ENCODE measurements around the gene MAP4K1.
"Not testable (repeated sequence)": the region's sequence is repeated elsewhere in the genome, so short reads cannot be mapped to it uniquely, and the experiment has no call there.

DNA sequence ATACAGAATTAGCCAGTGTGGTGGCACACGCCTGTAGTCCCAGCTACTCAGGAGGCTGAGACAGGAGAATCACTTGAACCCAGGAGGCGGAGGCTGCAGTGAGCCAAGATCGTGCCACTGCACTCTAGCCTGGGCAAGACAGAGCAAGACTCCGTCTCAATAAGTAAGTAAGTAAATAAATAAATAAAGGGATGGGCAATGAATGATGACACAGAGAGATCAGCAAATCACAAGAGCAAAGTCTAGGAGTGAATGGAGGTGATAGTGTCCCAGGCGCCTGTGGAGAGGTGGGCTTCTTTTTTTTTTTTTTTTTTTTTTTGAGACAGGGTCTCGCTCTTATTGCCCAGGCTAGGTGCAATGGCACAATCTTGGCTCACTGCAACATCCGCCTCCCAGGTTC, 58.8 kb downstream of the MAP4K1 start:
- TF ChIP-seq POLR2AphosphoS5 (IDR thresholded peaks at IDR 0.05; ENCODE audit: borderline replicate concordance, low read depth, low read length); FOXP2 (optimal IDR thresholded peaks at IDR 0.05; ENCODE audit: control extremely low read depth, extremely low read length, insufficient read depth): not testable (repeated sequence)

Measured in SK-N-MC (cell line).